Endothelial cell of umbilical vein (primary cell): ENCODE data around the gene BRD1. TPM values are rescaled to one million over a fixed set of nuclear protein-coding genes. Genes with fewer than 3 reads are reported as not detected.

Experiments
- BruUV-seq: library from RNA; stranded (reverse); fragments of 400-500 nt; replicated peaks from 2 replicates; lab custom pipeline; 2021; lab: Mats Ljungman, UMichigan
- CTCF ChIA-PET: fragments of 300-600, 350-600 bp; sonication (Branson Sonifier 250); formaldehyde crosslinking; loops from one replicate; lab custom pipeline; 2021; ENCODE audit warnings: antibody characterized with exemption, inconsistent platforms; lab: Charles Lee
- POLR2A ChIA-PET: fragments of 300-600, 350-600 bp; sonication (Branson Sonifier 250); formaldehyde crosslinking; loops from one replicate; lab custom pipeline; 2021; ENCODE audit warnings: antibody characterized with exemption, inconsistent platforms; lab: Charles Lee
- DNase-seq: peaks from one replicate; pipeline ENCODE4 v3.0.0-alpha.2; 2011; ENCODE audit warnings: low read depth, low spot score
- FAIRE-seq: peaks from 2 replicates; lab custom pipeline; 2011; peaks lifted over from hg19 to GRCh38; lab: Jason Lieb, UNC
- H2AFZ ChIP-seq: 2 replicates; pipeline ENCODE4 v1.6.0; 2012; ENCODE audit warnings: low read depth, low read length, control low read depth, inconsistent platforms
- H3K27ac ChIP-seq: 2 replicates; pipeline ENCODE4 v1.5.1; 2011; ENCODE audit warnings: low read depth, mild to moderate bottlenecking, control low read depth, low read length, moderate library complexity; ENCODE audit not compliant: insufficient read depth
- H3K27me3 ChIP-seq, 2 experiments: 2 replicates each; pipeline versions ENCODE4 v1.6.0 to v1.6.1; 2011; ENCODE audit warnings: low read length in 2 of 2, mixed read lengths in 1 of 2; ENCODE audit not compliant: control insufficient read depth in 2 of 2, insufficient read depth in 2 of 2
- H3K36me3 ChIP-seq, 2 experiments: 2 replicates in 1 of 2; 3 replicates in 1 of 2; pipeline ENCODE4 v1.5.1; 2011; ENCODE audit warnings: low read length in 2 of 2, mild to moderate bottlenecking in 1 of 2, moderate library complexity in 1 of 2; ENCODE audit not compliant: control insufficient read depth in 2 of 2, insufficient read depth in 2 of 2; ENCODE audit errors: extremely low read depth in 1 of 2
- H3K4me1 ChIP-seq: 3 replicates; pipeline ENCODE4 v1.5.1; 2011; ENCODE audit warnings: mild to moderate bottlenecking, low read length; ENCODE audit not compliant: control insufficient read depth, insufficient read depth; ENCODE audit errors: extremely low read depth
- H3K4me2 ChIP-seq: 2 replicates; pipeline ENCODE4 v1.6.1; 2011; ENCODE audit warnings: low read length, control low read depth, mixed read lengths; ENCODE audit not compliant: insufficient read depth
- H3K4me3 ChIP-seq, 3 experiments: fragments of 200-600 bp in 1 of 3; sonication (generic), shearing (Covaris generic) in 1 of 3; replicated peaks in 1 of 3; 2 replicates each; pipeline ENCODE4 v1.5.1; 2011 to 2016; ENCODE audit warnings: control low read depth in 3 of 3, low read length in 3 of 3, mild to moderate bottlenecking in 2 of 3, inconsistent platforms in 1 of 3, low read depth in 1 of 3, moderate library complexity in 1 of 3; ENCODE audit not compliant: insufficient read depth in 1 of 3
- H3K79me2 ChIP-seq: 2 replicates; pipeline ENCODE4 v1.6.0; 2012; ENCODE audit warnings: low read length, inconsistent platforms; ENCODE audit not compliant: control insufficient read depth, insufficient read depth
- H3K9ac ChIP-seq: replicated peaks from 2 replicates; pipeline ENCODE3; 2011; ENCODE audit warnings: low read length, control low read depth; ENCODE audit not compliant: insufficient read depth; ENCODE audit errors: extremely low read depth
- H3K9me1 ChIP-seq: replicated peaks from 3 replicates; pipeline ENCODE4 v1.6.0; 2011; ENCODE audit warnings: mild to moderate bottlenecking, low read length; ENCODE audit not compliant: control insufficient read depth, insufficient read depth; ENCODE audit errors: extremely low read depth
- H3K9me3 ChIP-seq: replicated peaks from 2 replicates; pipeline ENCODE4 v1.5.1; 2012; ENCODE audit warnings: low read length, inconsistent platforms; ENCODE audit not compliant: control insufficient read depth, insufficient read depth
- H4K20me1 ChIP-seq: replicated peaks from 2 replicates; pipeline ENCODE3; 2011; ENCODE audit warnings: mild to moderate bottlenecking, low read length; ENCODE audit not compliant: control insufficient read depth, insufficient read depth; ENCODE audit errors: extremely low read depth
- CTCF ChIP-seq, 2 donors: IDR thresholded peaks; 1 replicate in 1 of 2; 2 replicates in 1 of 2; pipeline ENCODE4 v1.5.1; 2011; ENCODE audit warnings: low read length in 2 of 2, mild to moderate bottlenecking in 2 of 2, moderate library complexity in 2 of 2, control low read depth in 1 of 2, inconsistent platforms in 1 of 2, low read depth in 1 of 2; ENCODE audit not compliant: insufficient read depth in 1 of 2; ENCODE audit errors: extremely low read depth in 1 of 2
- EZH2 ChIP-seq: IDR thresholded peaks from 2 replicates; pipeline ENCODE4 v1.6.1; 2012; ENCODE audit warnings: borderline replicate concordance, low read depth, mild to moderate bottlenecking, moderate library complexity, low read length, inconsistent platforms; ENCODE audit not compliant: severe bottlenecking
- FOS ChIP-seq: IDR thresholded peaks from 2 replicates; pipeline ENCODE4 v1.6.1; 2011; ENCODE audit warnings: mild to moderate bottlenecking, low read length, moderate library complexity, borderline replicate concordance; ENCODE audit not compliant: insufficient read depth
- GATA2 ChIP-seq: IDR thresholded peaks from 2 replicates; pipeline ENCODE4 v1.7.0; 2011; ENCODE audit warnings: low read depth, mild to moderate bottlenecking, moderate library complexity, mixed read lengths, low read length; ENCODE audit not compliant: insufficient read length, insufficient read depth
- JUN ChIP-seq: IDR thresholded peaks from 2 replicates; pipeline ENCODE4 v1.6.1; 2011; ENCODE audit warnings: borderline replicate concordance, low read depth; ENCODE audit not compliant: insufficient read length, insufficient read depth
- MYC ChIP-seq: IDR thresholded peaks from one replicate; pipeline ENCODE4 v1.6.1; 2011; ENCODE audit warnings: mild to moderate bottlenecking, low read depth, low read length
- POLR2AphosphoS5 ChIP-seq: IDR thresholded peaks from 2 replicates; pipeline ENCODE4 v1.6.1; 2012; ENCODE audit warnings: low read depth, mild to moderate bottlenecking, control low read depth, low read length, moderate library complexity; ENCODE audit not compliant: insufficient read depth
- dilution Hi-C: fragments of 300-500 bp; cut with MboI; formaldehyde crosslinking; loops from one replicate; pipeline ENCODE4 v1.15.0; 2019; ENCODE audit warnings: low sequenced_read_pairs; ENCODE audit not compliant: extremely low pct_ligation_motif_present
- intact Hi-C: fragments of 100-400 bp; cut with micrococcal nuclease; formaldehyde crosslinking; loops from one replicate; pipeline ENCODE4 v1.10.0; 2022
- polyA plus RNA-seq, 4 experiments: library from polyadenylated mRNA; depleted of rRNA in 3 of 4; stranded (reverse) in 3 of 4; unstranded in 1 of 4; fragments of >200 nt; gene quantifications; 2 replicates each; pipeline versions ENCODE4 v1.2.1 to v1.2.3, GENCODE V29; 2011 to 2012; ENCODE audit warnings: missing spikeins in 1 of 4
- total RNA-seq: library from RNA; stranded (reverse); gene quantifications from 2 replicates; pipeline ENCODE4 v1.2.3, GENCODE V29; 2021
- TF ChIP-seq, protein P1 (sequence below): IDR thresholded peaks from 2 replicates; pipeline ENCODE4 v1.6.1; 2011; ENCODE audit not compliant: insufficient read depth, insufficient read length

The BRD1 gene
- total and polyA plus RNA-seq, 2 donors (not counting 3 experiments of a cell fraction or from before 2014, with no cell fraction given) = 8.1 to 41.1 TPM

GRCh38 chr22:49756676-49757075 lies 71.0 kb downstream of the BRD1 start:
- BruUV-seq = no TSS peak
- Histone ChIP-seq H3K9ac (no peak overlapping the region), H4K20me1 (no peaks in the 10 kb centered on the region)

More at GRCh38 chr22:49756676-49757075, 71.0 kb downstream of the BRD1 start:
- CTCF ChIA-PET = no interaction called here
- Histone ChIP-seq H3K4me3 (no peak overlapping the region), H3K9me3 (no peaks in the 10 kb centered on the region), H3K36me3 (no peaks in the 10 kb centered on the region), H2AFZ (no peak overlapping the region), H3K27me3 (no peaks in the 10 kb centered on the region), H3K4me1 (no peaks in the 10 kb centered on the region), H3K9me1 (no peaks in the 10 kb centered on the region), H3K4me2 (no peak overlapping the region), H3K79me2 (no peaks in the 10 kb centered on the region), H3K27ac (no peak overlapping the region)
- TF ChIP-seq MYC (no peak), CTCF (IDR thresholded peaks at IDR 0.05; ENCODE audit: extremely low read depth in 1 of 2, insufficient read depth in 1 of 2, low read depth in 1 of 2, low read length in 2 of 2) (no peak), FOS (no peak), EZH2 (no peak), POLR2AphosphoS5 (no peak), JUN (no peak), GATA2 (no peak)
- TF ChIP-seq, protein P1, sequence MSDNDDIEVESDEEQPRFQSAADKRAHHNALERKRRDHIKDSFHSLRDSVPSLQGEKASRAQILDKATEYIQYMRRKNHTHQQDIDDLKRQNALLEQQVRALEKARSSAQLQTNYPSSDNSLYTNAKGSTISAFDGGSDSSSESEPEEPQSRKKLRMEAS = no peak
- FAIRE-seq (no peak), DNase-seq (no peak)
- dilution Hi-C loops (no loop called here), intact Hi-C loops (no loop called here)
- POLR2A ChIA-PET = no interaction called here
